GM12801 (cell line): ENCODE data around the gene OTOG.

Experiments used
- TF ChIP-seq, protein P1 (sequence below): IDR thresholded peaks from one replicate; pipeline ENCODE4 v1.5.1; 2011; ENCODE audit warnings: control low read depth; ENCODE audit not compliant: insufficient read length; ENCODE audit errors: extremely low read depth

The OTOG gene

GRCh38 chr11:17532784-17533183 is 14.3 kb upstream of the OTOG start:
- TF ChIP-seq, protein P1, sequence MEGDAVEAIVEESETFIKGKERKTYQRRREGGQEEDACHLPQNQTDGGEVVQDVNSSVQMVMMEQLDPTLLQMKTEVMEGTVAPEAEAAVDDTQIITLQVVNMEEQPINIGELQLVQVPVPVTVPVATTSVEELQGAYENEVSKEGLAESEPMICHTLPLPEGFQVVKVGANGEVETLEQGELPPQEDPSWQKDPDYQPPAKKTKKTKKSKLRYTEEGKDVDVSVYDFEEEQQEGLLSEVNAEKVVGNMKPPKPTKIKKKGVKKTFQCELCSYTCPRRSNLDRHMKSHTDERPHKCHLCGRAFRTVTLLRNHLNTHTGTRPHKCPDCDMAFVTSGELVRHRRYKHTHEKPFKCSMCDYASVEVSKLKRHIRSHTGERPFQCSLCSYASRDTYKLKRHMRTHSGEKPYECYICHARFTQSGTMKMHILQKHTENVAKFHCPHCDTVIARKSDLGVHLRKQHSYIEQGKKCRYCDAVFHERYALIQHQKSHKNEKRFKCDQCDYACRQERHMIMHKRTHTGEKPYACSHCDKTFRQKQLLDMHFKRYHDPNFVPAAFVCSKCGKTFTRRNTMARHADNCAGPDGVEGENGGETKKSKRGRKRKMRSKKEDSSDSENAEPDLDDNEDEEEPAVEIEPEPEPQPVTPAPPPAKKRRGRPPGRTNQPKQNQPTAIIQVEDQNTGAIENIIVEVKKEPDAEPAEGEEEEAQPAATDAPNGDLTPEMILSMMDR, result no peak

DNA sequence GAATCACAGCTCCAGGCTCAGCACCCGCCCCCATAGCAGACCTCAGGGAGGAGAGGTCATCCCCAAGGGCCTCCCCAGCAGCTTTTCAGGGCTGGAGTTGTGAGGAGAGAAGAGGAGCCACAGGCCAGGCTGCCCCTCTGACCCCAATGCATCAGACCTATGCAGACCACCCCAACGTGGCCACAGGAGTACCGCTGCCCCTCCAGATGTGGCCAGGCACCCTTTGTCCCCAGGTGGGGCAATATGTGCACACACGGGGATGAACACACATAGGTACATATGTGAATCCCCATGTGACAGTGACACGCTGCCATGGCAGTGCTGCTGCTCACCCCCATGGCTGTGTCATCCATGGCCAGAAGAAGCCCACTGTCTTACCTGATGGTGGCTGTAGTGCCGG is 13.7 kb upstream of the OTOG start:
- TF ChIP-seq, protein P1, result no peak

- TF ChIP-seq, protein P1, result no peak
Observed at GRCh38 chr11:17533778-17534415, 13.2 kb upstream of the OTOG start.

DNA sequence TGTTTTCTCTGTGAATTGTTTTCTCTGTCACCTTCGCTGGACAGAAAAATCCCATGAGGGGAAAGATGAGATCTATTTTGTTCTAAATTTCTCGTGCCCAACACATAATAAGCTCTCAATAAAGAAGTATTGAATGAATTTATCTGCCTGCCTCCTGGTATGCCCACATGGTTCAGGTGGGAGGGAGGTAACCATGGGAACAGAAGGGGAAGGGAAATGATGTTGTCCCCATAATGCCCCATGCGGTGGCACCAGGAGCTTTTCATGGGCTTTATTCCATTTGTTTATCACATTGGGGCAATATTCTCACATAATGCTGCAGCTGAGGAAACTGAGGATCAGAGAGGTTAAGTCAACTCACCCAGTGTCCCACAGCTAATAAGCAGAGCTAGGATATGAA is 11.6 kb upstream of the OTOG start:
- TF ChIP-seq, protein P1, result no peak

DNA sequence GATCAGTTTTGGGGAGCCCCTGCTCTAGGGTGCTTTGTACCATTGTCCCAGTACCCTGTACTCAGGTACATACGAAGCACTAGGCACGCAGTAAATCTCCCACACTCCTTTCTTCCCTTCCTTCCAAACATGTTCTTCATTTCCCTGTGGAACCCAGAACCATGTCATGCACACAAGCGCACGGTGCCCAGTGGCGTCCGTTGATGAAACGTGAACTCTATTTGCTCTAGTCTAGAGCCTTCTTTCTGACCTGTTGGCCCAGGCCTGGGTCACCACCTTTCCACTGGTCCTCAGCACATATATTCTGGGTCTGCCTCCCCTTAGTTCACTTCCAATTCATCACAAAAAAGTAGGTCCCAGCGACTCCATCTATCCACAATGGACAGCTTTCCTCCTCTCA is 9.8 kb upstream of the OTOG start:
- TF ChIP-seq, protein P1, result no peak

GRCh38 chr11:17538054-17538453 is 9.0 kb upstream of the OTOG start:
- TF ChIP-seq, protein P1, result no peak

- TF ChIP-seq, protein P1, result no peak
Observed at GRCh38 chr11:17538731-17539130, 8.3 kb upstream of the OTOG start.
